PFSK-1 (cell line): ENCODE data around the gene BMPR2. TPM values are rescaled to one million over a fixed set of nuclear protein-coding genes. Genes with fewer than 3 reads are reported as not detected.
A peak's percentile ranks its signal among the peaks of the same experiment; 100 is the strongest.

Experiments used
- FOXP2 ChIP-seq: optimal IDR thresholded peaks from 2 replicates; pipeline ENCODE3; 2011; ENCODE audit warnings: borderline replicate concordance, control low read depth, inconsistent platforms; ENCODE audit not compliant: insufficient read depth; ENCODE audit errors: extremely low read length, extremely low read depth
- POLR2AphosphoS5 ChIP-seq: IDR thresholded peaks from 2 replicates; pipeline ENCODE4 v1.6.1; 2012; ENCODE audit warnings: low read depth, mild to moderate bottlenecking, control low read depth, low read length, moderate library complexity
- REST ChIP-seq, 2 experiments: IDR thresholded peaks; 2 replicates each; pipeline versions ENCODE4 v1.6.1 to v1.8.0; 2011 to 2012; ENCODE audit warnings: low read depth in 2 of 2, low read length in 2 of 2, control low read depth in 1 of 2, inconsistent platforms in 1 of 2, mild to moderate bottlenecking in 1 of 2, moderate library complexity in 1 of 2; ENCODE audit not compliant: insufficient read depth in 1 of 2
- SIN3A ChIP-seq: IDR thresholded peaks from 2 replicates; pipeline ENCODE4 v1.6.1; 2012; ENCODE audit warnings: mild to moderate bottlenecking, low read length, moderate library complexity, borderline replicate concordance; ENCODE audit not compliant: insufficient read depth
- TAF1 ChIP-seq: IDR thresholded peaks from 2 replicates; pipeline ENCODE4 v1.6.1; 2012; ENCODE audit warnings: low read length, control low read depth, borderline replicate concordance; ENCODE audit not compliant: insufficient read depth
- polyA plus RNA-seq: library from polyadenylated mRNA; unstranded; fragments of >200 nt; gene quantifications from one replicate; pipeline ENCODE4 v1.2.1, GENCODE V29; 2012; ENCODE audit warnings: low read depth, missing spikeins; ENCODE audit not compliant: insufficient read length

BMPR2 gene
- 6.7 TPM for polyA plus RNA-seq

GRCh38 chr2:202375609-202376408 lies at the start of gene BMPR2:
TSS of gene BMPR2 (plus strand) at chr2:202376327. CDS start at chr2:202377475, 1,148 bp downstream.
- TF ChIP-seq TAF1 = peak; percentile 9; the same call in 1 of the 2 replicates
- no peak; the same call in 1 of the 2 replicates for TF ChIP-seq SIN3A
- peak; percentile 72 for TF ChIP-seq POLR2AphosphoS5
- no peak for TF ChIP-seq FOXP2
- 0 out of 4 replicates have a peak, but pooled peaks of 1 of the 2 experiments have one; percentile 8 for TF ChIP-seq REST (IDR thresholded peaks at IDR 0.05; ENCODE audit: insufficient read depth in 1 of 2, low read depth in 2 of 2, low read length in 2 of 2)

GRCh38 chr2:202327858-202328257 lies 48.3 kb upstream of the BMPR2 start:
- TF ChIP-seq SIN3A = no peak
- TF ChIP-seq FOXP2 = no peak
- TF ChIP-seq TAF1 = no peak
- no peak for TF ChIP-seq POLR2AphosphoS5
- TF ChIP-seq REST (IDR thresholded peaks at IDR 0.05; ENCODE audit: insufficient read depth in 1 of 2, low read depth in 2 of 2, low read length in 2 of 2) = no peak

- TF ChIP-seq POLR2AphosphoS5 = peak; percentile 34; the same call in 1 of the 2 replicates
- no peak for TF ChIP-seq REST (IDR thresholded peaks at IDR 0.05; ENCODE audit: insufficient read depth in 1 of 2, low read depth in 2 of 2, low read length in 2 of 2)
Observed at GRCh38 chr2:202335791-202336467, 40.2 kb upstream of the BMPR2 start.

GRCh38 chr2:202337151-202337550 lies 39.0 kb upstream of the BMPR2 start:
- TF ChIP-seq FOXP2 (no peak), REST (IDR thresholded peaks at IDR 0.05; ENCODE audit: insufficient read depth in 1 of 2, low read depth in 2 of 2, low read length in 2 of 2) (no peak), TAF1 (no peak), POLR2AphosphoS5 (no peak), SIN3A (no peak)
